ENCODE data around the gene SMAD7.

GRCh38 chr18:48880931-48881330 is 69.8 kb downstream of the SMAD7 start:
- TF ChIP-seq POLR2A (IDR thresholded peaks at IDR 0.05; ENCODE audit: low read length) (no peak), GATA1 (IDR thresholded peaks at IDR 0.05; ENCODE audit: low read depth, low read length) (no peak)
